ENCODE measurements around the gene MPV17L. TPM values are rescaled to one million over a fixed set of nuclear protein-coding genes. Genes with fewer than 3 reads are reported as not detected.
"Not testable (repeated sequence)": the region's sequence is repeated elsewhere in the genome, so short reads cannot be mapped to it uniquely, and the experiment has no call there.

The MPV17L gene
- total and polyA plus RNA-seq, 2 donors (not counting 1 experiment from before 2014, with no cell fraction given): 0.02 to 0.66 TPM

DNA sequence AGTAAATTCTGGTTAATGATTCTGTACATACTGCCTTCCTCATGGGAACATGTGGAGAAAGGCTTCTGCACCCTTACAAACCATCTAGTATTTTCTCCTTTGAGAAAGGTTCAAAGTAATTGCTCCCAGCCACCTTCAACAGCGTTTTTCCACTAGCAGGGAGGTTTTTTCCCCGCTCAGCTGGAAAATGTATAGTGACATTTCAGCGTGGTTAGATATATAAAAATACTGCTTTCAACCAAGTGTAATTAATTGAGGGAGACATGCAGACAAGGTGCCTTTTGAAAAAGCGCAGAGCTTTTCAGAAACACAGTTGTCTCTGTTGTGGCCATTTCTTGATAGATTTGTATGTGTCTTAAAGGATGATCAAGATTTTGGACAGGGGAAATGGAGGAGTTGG, 44.0 kb downstream of the MPV17L start:
- peak overlapping the region; percentile 50 for H3K27ac ChIP-seq (ENCODE audit: insufficient read depth, low read length)
- H3K4me1 ChIP-seq (ENCODE audit: control insufficient read depth, extremely low read depth, insufficient read depth, low read length): peaks cover 15% of the 10 kb centered on the region
- H3K9me3 ChIP-seq (ENCODE audit: control insufficient read depth, insufficient read depth, low read depth, low read length): no peaks in the 10 kb centered on the region
- TF ChIP-seq EZH2 (IDR thresholded peaks at IDR 0.05; ENCODE audit: low read length, missing control alignments): no peak
- TF ChIP-seq, protein P1, sequence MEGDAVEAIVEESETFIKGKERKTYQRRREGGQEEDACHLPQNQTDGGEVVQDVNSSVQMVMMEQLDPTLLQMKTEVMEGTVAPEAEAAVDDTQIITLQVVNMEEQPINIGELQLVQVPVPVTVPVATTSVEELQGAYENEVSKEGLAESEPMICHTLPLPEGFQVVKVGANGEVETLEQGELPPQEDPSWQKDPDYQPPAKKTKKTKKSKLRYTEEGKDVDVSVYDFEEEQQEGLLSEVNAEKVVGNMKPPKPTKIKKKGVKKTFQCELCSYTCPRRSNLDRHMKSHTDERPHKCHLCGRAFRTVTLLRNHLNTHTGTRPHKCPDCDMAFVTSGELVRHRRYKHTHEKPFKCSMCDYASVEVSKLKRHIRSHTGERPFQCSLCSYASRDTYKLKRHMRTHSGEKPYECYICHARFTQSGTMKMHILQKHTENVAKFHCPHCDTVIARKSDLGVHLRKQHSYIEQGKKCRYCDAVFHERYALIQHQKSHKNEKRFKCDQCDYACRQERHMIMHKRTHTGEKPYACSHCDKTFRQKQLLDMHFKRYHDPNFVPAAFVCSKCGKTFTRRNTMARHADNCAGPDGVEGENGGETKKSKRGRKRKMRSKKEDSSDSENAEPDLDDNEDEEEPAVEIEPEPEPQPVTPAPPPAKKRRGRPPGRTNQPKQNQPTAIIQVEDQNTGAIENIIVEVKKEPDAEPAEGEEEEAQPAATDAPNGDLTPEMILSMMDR (conservative IDR thresholded peaks at IDR 0.05 in 1 of 2, IDR thresholded peaks at IDR 0.05 in 1 of 2; ENCODE audit: low read depth in 1 of 2, low read length in 2 of 2): no peak
- H4K20me1 ChIP-seq (ENCODE audit: control insufficient read depth, extremely low read depth, insufficient read depth, low read length): no peaks in the 10 kb centered on the region
- H3K4me2 ChIP-seq (ENCODE audit: extremely low read depth, insufficient read depth, low read length): peak overlapping the region; percentile 3
- no peaks in the 10 kb centered on the region for H3K36me3 ChIP-seq (ENCODE audit: control insufficient read depth, insufficient read depth, low read length)
- H2AFZ ChIP-seq (ENCODE audit: low read length): no peak overlapping the region
- no peak for DNase-seq (ENCODE audit: low read depth in 2 of 2)
- H3K79me2 ChIP-seq (ENCODE audit: control insufficient read depth, insufficient read depth, low read length): peaks cover 31% of the 10 kb centered on the region
- H3K27me3 ChIP-seq (ENCODE audit: control insufficient read depth, insufficient read depth, low read length): no peaks in the 10 kb centered on the region
- no peak overlapping the region for H3K9ac ChIP-seq (ENCODE audit: insufficient read depth, low read length)
- no peak overlapping the region for H3K4me3 ChIP-seq (replicated peaks in 1 of 4; ENCODE audit: control extremely low read depth in 1 of 4, insufficient read depth in 1 of 4, low read depth in 3 of 4, low read length in 4 of 4)

- Histone ChIP-seq H3K79me2 (ENCODE audit: control insufficient read depth, insufficient read depth, low read length) (peaks cover 21% of the 10 kb centered on the region), H3K9me3 (ENCODE audit: control insufficient read depth, insufficient read depth, low read depth, low read length) (no peaks in the 10 kb centered on the region), H3K27me3 (ENCODE audit: control insufficient read depth, insufficient read depth, low read length) (no peaks in the 10 kb centered on the region), H2AFZ (ENCODE audit: low read length) (no peak overlapping the region), H3K4me3 (replicated peaks in 1 of 4; ENCODE audit: control extremely low read depth in 1 of 4, insufficient read depth in 1 of 4, low read depth in 3 of 4, low read length in 4 of 4) (no peak overlapping the region), H3K27ac (ENCODE audit: insufficient read depth, low read length) (peak overlapping the region; percentile 64), H3K4me1 (ENCODE audit: control insufficient read depth, extremely low read depth, insufficient read depth, low read length) (peaks cover 15% of the 10 kb centered on the region), H3K4me2 (ENCODE audit: extremely low read depth, insufficient read depth, low read length) (peak overlapping the region; percentile 63), H4K20me1 (ENCODE audit: control insufficient read depth, extremely low read depth, insufficient read depth, low read length) (no peaks in the 10 kb centered on the region), H3K9ac (ENCODE audit: insufficient read depth, low read length) (no peak overlapping the region), H3K36me3 (ENCODE audit: control insufficient read depth, insufficient read depth, low read length) (no peaks in the 10 kb centered on the region)
- TF ChIP-seq, protein P1 (conservative IDR thresholded peaks at IDR 0.05 in 1 of 2, IDR thresholded peaks at IDR 0.05 in 1 of 2; ENCODE audit: low read depth in 1 of 2, low read length in 2 of 2): no peak
- TF ChIP-seq EZH2 (IDR thresholded peaks at IDR 0.05; ENCODE audit: low read length, missing control alignments): no peak
- peak; percentile 29 to 86 for DNase-seq (ENCODE audit: low read depth in 2 of 2)
Measured at GRCh38 chr16:15440852-15441251, 45.3 kb downstream of the MPV17L start.

DNA sequence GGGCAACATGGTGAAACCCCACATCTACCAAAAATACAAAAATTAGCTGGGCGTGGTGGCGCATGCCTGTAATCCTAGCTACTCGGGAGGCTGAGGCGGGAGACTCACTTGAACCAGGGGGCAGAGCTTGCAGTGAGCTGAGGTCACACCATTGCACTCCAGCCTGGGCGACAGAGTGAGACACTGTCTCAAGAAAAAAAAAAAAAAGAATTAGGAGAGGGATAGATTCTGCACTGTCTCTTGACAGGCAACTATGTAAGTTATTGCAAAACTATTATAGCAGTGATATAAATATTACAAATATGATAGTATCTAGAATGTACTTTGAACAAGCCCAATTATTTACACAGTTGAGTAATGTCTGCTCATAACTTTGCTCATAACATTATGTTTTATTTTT, 46.6 kb downstream of the MPV17L start:
- H3K79me2 ChIP-seq (ENCODE audit: control insufficient read depth, insufficient read depth, low read length): peaks cover 16% of the 10 kb centered on the region

More for the DNA sequence above, 46.6 kb downstream of the MPV17L start:
- H2AFZ ChIP-seq (ENCODE audit: low read length); H3K9ac ChIP-seq (ENCODE audit: insufficient read depth, low read length); DNase-seq (ENCODE audit: low read depth in 2 of 2); H3K4me2 ChIP-seq (ENCODE audit: extremely low read depth, insufficient read depth, low read length); H3K4me3 ChIP-seq (replicated peaks in 1 of 4; ENCODE audit: control extremely low read depth in 1 of 4, insufficient read depth in 1 of 4, low read depth in 3 of 4, low read length in 4 of 4); H3K36me3 ChIP-seq (ENCODE audit: control insufficient read depth, insufficient read depth, low read length); H3K27ac ChIP-seq (ENCODE audit: insufficient read depth, low read length); H3K27me3 ChIP-seq (ENCODE audit: control insufficient read depth, insufficient read depth, low read length); H3K9me3 ChIP-seq (ENCODE audit: control insufficient read depth, insufficient read depth, low read depth, low read length); H4K20me1 ChIP-seq (ENCODE audit: control insufficient read depth, extremely low read depth, insufficient read depth, low read length): not testable (repeated sequence)
- H3K4me1 ChIP-seq (ENCODE audit: control insufficient read depth, extremely low read depth, insufficient read depth, low read length): peaks cover 15% of the 10 kb centered on the region
